Panc1 (cell line): Measurements from ENCODE around the gene UBE2K.

ENCODE experiments used
- CTCF ChIP-seq: fragments of 450-650 bp; IDR thresholded peaks from 2 replicates; pipeline ENCODE4 v1.5.1; 2017; ENCODE audit warnings: mild to moderate bottlenecking
- REST ChIP-seq, 2 experiments: IDR thresholded peaks; 2 replicates each; pipeline ENCODE4 v1.6.1; 2011 to 2012; ENCODE audit warnings: low read depth in 2 of 2, control low read depth in 1 of 2, low read length in 1 of 2, mild to moderate bottlenecking in 1 of 2, moderate library complexity in 1 of 2; ENCODE audit not compliant: insufficient read depth in 1 of 2

GRCh38 chr4:39814403-39815185, 116.7 kb downstream of the UBE2K start:
- TF ChIP-seq CTCF (no peak), REST (IDR thresholded peaks at IDR 0.05; ENCODE audit: insufficient read depth in 1 of 2, low read depth in 2 of 2, low read length in 1 of 2) (no peak)
